ENCODE data around the gene FBXL19.
A peak's percentile ranks its signal among the peaks of the same experiment; 100 is the strongest.

FBXL19 gene

GRCh38 chr16:30946671-30947540, 23.5 kb downstream of the FBXL19 start:
- DNase-seq: no peak

DNA sequence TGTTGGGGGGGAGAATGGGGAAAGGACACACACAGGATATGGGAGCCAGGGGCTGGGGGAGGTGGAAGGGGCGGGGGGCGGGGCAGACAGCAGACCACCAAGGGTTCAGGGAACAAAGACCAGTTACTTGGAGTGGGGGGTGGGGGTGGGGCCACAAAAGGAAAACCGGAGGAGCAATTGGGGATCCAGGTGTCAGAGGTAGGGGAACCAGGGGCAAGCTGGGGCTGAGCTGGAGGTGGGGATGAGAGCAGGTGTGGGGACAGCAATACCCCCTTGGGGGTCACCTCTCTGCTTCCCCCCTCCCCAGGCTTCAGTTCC, 24.1 kb downstream of the FBXL19 start:
- DNase-seq: no peak

GRCh38 chr16:30947859-30948666, 24.7 kb downstream of the FBXL19 start:
- peak; percentile 99 for DNase-seq

DNA sequence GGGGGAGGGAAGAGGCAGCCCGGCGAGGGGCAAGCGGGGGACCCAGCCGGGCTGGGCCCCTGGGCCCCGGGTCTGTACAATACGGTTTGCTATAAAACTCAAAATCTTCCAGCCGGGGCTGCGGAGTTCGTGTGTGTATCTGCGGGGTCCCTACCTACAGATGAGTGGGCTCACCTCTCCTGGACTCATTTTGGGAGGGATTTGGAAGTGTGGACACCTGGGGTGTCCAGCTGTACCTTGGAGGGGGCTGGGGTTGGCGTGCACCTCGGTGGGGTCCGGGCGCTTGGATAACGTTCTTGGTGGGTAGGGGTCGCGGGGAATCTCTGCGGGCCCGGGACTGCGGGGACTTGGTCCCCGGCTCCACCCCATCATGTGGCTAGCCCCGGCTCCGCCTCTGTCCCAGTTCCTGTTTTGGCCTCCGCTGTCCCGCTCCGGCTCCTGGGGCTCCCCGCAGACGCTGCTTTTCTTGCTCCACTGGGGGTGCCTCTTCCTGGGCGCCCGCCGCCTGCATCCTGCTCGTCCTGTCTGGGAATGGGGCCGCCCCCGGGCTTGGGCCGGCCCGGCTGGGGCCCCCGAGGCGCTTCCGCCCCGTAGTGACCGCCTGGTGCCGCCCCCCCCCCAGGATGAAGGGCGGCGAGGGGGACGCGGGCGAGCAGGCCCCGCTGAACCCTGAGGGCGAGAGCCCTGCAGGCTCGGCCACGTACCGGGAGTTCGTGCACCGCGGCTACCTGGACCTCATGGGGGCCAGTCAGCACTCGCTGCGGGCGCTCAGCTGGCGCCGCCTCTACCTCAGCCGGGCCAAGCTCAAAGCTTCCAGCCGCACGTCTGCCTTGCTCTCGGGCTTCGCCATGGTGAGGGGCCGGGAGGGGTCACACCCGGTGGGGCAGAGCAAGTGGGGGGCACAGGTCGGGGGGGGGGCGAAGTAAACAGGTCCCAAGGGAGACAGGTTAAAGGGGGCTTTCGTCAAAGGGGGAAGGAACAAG, 25.6 kb downstream of the FBXL19 start, which contains the start of gene ORAI3:
ORAI3 (plus strand) TSS at position 402 of the 983 bp plus-strand sequence; CDS start at position 624, 222 bp downstream.
- peak; percentile 81 for DNase-seq

- DNase-seq: peak; percentile 99
Measured at GRCh38 chr16:30949650-30950515, 26.5 kb downstream of the FBXL19 start.

GRCh38 chr16:30950516-30951065, 27.2 kb downstream of the FBXL19 start:
- no peak for DNase-seq

DNA sequence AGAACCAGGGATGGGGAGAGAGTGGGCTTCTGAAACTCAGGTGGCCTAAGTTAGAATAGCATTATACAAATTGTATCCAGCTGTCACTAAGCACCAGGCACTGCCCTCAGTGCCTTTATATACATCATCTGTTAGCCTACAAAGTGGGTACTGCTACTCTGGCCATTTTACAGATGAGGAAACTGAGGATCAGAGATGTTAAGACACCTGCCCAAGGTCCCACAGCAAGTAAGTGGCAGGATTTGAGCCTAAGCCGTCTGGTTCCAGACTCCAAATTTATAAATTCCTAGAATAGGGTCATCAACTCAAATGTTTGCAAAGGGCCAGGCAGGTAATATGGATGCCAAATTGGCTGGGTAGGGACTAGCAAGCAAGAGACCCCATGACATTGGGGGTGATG, 27.8 kb downstream of the FBXL19 start:
- DNase-seq: no peak

DNA sequence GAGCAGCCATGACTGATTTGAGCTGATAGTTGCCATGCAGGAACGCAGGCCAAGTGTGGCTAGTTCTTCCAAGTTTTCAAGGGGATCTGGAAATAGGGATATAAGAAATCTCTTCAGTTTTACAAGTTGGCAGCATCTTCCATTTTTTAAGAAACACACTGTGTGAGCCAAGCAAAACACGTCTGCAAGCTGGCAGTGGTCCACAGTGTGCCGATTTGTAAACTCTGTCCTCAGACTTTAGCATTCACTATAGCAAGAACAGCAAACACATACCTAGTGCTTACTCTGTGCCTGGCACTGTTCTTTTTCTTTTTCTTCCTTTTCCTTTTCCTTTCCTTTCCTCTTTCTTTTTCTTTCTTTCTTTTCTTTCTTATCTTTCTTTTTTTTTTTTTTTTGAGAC, 28.4 kb downstream of the FBXL19 start:
- no peak for DNase-seq

- DNase-seq: no peak
Measured at GRCh38 chr16:30953111-30953510, 29.7 kb downstream of the FBXL19 start.

DNA sequence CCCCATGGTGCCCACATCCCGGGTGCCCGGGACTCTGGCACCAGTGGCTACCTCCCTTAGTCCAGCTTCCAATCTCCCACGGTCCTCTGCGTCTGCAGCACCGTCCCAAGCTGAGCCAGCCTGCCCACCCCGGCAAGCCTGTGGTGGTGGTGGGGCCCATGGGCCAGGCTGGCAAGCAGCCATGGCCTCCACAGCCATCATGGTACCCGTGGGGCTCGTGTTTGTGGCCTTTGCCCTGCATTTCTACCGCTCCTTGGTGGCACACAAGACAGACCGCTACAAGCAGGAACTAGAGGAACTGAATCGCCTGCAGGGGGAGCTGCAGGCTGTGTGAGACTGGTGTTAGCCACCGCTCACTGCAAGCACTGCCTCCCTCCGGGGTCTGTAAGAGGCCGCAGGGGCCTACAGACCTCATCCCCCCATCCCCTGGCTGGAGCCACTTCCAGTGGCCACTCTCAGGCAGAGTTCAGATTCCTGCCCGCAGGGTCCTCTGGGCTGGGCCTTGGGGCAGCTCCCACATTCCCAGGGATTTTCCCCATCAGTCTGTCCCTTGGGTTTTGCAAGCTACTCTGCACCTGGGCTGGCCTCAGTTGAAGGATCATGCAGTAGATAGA, 30.2 kb downstream of the FBXL19 start:
- peak; percentile 93 for DNase-seq

- DNase-seq: no peak
Measured at GRCh38 chr16:30954993-30955392, 31.6 kb downstream of the FBXL19 start.

GRCh38 chr16:30956601-30957455, 33.5 kb downstream of the FBXL19 start:
- peak; percentile 94 for DNase-seq

GRCh38 chr16:30957456-30958174, 34.2 kb downstream of the FBXL19 start, which contains the start of gene SETD1A:
Gene SETD1A (plus strand): TSS chr16:30957754. CDS start chr16:30958732, 978 bp downstream.
- DNase-seq: peak; percentile 96

GRCh38 chr16:30958175-30959079, 35.1 kb downstream of the FBXL19 start:
- peak; percentile 71 for DNase-seq

DNA sequence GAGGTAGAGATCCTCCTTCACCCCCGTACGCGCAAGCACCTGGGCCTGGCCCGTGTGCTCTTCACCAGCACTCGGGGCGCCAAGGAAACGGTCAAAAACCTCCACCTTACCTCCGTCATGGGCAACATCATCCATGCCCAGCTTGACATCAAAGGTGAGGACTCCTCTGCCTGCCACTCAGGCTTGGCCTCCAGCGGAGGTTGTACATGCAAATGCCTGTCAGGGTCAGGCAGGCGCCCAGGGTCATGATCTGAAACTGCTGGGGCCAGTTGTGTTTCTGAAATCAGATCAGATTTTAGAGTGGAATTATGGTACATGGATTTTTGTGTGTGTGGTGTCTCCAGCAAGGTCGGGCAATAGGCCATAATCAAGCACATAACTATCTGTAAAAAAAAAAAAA, 38.0 kb downstream of the FBXL19 start:
- no peak for DNase-seq

DNA sequence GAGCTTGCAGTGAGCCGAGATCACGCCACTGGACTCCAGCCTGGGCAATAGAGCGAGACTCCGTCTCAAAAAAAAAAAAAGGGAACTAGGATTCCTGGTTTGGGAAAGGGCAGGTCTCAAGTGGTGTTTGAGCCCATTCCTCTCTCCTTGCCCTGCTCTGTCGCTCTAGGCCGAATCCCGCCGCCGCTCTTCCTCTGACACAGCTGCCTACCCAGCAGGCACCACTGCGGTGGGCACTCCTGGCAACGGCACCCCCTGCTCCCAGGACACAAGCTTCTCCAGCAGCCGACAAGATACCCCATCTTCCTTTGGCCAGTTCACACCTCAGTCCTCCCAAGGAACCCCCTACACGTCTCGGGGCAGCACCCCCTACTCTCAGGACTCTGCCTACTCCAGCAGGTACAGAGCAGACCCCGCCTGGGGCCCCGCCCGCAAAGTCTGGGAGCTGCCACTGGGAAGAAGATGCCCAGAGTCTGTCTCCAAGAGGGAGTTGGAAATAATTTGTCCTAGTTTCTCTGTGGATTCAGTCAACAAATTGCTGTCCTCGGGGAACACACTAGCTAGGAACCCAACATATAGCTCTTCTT, 40.6 kb downstream of the FBXL19 start:
- no peak for DNase-seq

GRCh38 chr16:30964574-30965226, 41.3 kb downstream of the FBXL19 start:
- no peak for DNase-seq

Data from islet precursor cell (in vitro differentiated cells).